Loucy (cell line): ENCODE data around the gene ITGA8.

ENCODE experiments used
- H2AFZ ChIP-seq: fragments of 200-600 bp; sonication (generic); 2 replicates; pipeline ENCODE4 v1.6.0; 2016; ENCODE audit warnings: antibody characterized with exemption, mild to moderate bottlenecking, low read length, moderate library complexity
- H3F3A ChIP-seq: fragments of 200-600 bp; 2 replicates; pipeline ENCODE4 v1.6.0; 2016; ENCODE audit warnings: antibody characterized with exemption, low read depth, mild to moderate bottlenecking
- H3K27me3 ChIP-seq: fragments of 200-600 bp; sonication (generic); 2 replicates; pipeline ENCODE4 v1.6.1; 2014; ENCODE audit warnings: low read length, mild to moderate bottlenecking; ENCODE audit not compliant: insufficient read depth, poor library complexity, severe bottlenecking
- H3K36me3 ChIP-seq: fragments of 200-600 bp; sonication (generic); 2 replicates; pipeline ENCODE4 v1.6.1; 2016; ENCODE audit warnings: low read length; ENCODE audit not compliant: insufficient read depth
- H3K4me1 ChIP-seq: fragments of 200-600 bp; sonication (generic); 2 replicates; pipeline ENCODE4 v1.5.1; 2014; ENCODE audit warnings: low read length, mild to moderate bottlenecking; ENCODE audit not compliant: insufficient read depth, poor library complexity, severe bottlenecking
- H3K4me2 ChIP-seq: fragments of 200-600 bp; sonication (generic); 2 replicates; pipeline ENCODE4 v1.6.0; 2014; ENCODE audit warnings: antibody characterized with exemption, low read length, low read depth, mild to moderate bottlenecking; ENCODE audit not compliant: poor library complexity, severe bottlenecking
- H3K4me3 ChIP-seq: fragments of 200-600 bp; sonication (generic); 2 replicates; pipeline ENCODE4 v1.5.1; 2014; ENCODE audit warnings: low read length, mild to moderate bottlenecking, mixed read lengths; ENCODE audit not compliant: poor library complexity, severe bottlenecking
- H3K79me2 ChIP-seq: fragments of 200-600 bp; sonication (generic); 2 replicates; pipeline ENCODE4 v1.6.1; 2014; ENCODE audit warnings: low read length; ENCODE audit not compliant: insufficient read depth
- H3K9ac ChIP-seq: fragments of 200-600 bp; sonication (generic); 2 replicates; pipeline ENCODE4 v1.6.0; 2014; ENCODE audit warnings: mild to moderate bottlenecking, low read depth, low read length, moderate library complexity; ENCODE audit not compliant: poor library complexity, severe bottlenecking
- H3K9me2 ChIP-seq: fragments of 200-600 bp; sonication (generic); replicated peaks from 2 replicates; pipeline ENCODE4 v1.6.1; 2016; ENCODE audit warnings: low read depth, low read length, mixed read lengths
- H3K9me3 ChIP-seq: fragments of 200-600 bp; sonication (generic); 2 replicates; pipeline ENCODE4 v1.6.1; 2014; ENCODE audit warnings: mild to moderate bottlenecking, antibody characterized with exemption, low read length, low read depth; ENCODE audit not compliant: insufficient read depth
- H4K20me1 ChIP-seq: fragments of 200-600 bp; sonication (generic); 2 replicates; pipeline ENCODE4 v1.6.0; 2014; ENCODE audit warnings: antibody characterized with exemption, low read length, mild to moderate bottlenecking; ENCODE audit not compliant: insufficient read depth, poor library complexity, severe bottlenecking
- EZH2phosphoT487 ChIP-seq: fragments of 200-600 bp; IDR thresholded peaks from 2 replicates; pipeline ENCODE4 v1.6.1; 2018; ENCODE audit warnings: antibody characterized with exemption, mild to moderate bottlenecking, moderate library complexity, borderline replicate concordance
- TF ChIP-seq, protein P1 (sequence below): fragments of 200-600 bp; sonication (generic); conservative IDR thresholded peaks from 2 replicates; pipeline ENCODE4 v1.5.1; 2014; ENCODE audit warnings: mild to moderate bottlenecking, antibody characterized with exemption, low read length

The ITGA8 gene

DNA sequence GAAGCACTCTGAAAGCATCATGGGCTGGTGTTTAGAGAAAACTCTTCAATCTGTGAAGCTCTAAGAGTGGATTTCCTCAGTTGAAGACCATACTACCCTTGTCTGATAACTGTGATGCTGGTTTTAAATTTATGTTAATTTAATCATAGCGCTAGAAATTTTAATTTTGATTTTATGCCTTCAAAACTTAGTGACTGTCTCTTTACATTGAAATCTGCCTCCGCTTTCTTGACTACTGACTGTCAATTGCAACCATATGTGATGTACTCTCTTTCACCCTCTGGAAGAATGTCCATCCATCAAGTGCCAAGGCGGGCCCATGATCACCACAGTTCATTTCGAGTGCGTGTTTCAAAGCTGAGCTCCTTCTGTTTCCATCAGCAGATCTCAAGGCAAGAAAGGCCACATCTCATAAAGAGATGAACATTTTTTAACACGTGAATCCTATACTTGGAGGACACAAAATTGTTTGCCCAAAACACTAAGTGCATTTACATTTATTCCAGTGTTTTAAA, 147.1 kb downstream of the ITGA8 start:
- H3K79me2 ChIP-seq = no peaks in the 10 kb centered on the region
- no peak overlapping the region for H3K4me2 ChIP-seq
- H3K4me3 ChIP-seq = no peak overlapping the region
- H3K9me2 ChIP-seq = no peaks in the 10 kb centered on the region
- no peak overlapping the region for H2AFZ ChIP-seq
- H3K36me3 ChIP-seq = no peaks in the 10 kb centered on the region
- H4K20me1 ChIP-seq = no peaks in the 10 kb centered on the region
- H3K9me3 ChIP-seq = no peaks in the 10 kb centered on the region
- no peaks in the 10 kb centered on the region for H3F3A ChIP-seq
- H3K4me1 ChIP-seq = no peaks in the 10 kb centered on the region
- no peak overlapping the region for H3K9ac ChIP-seq
- TF ChIP-seq, protein P1, sequence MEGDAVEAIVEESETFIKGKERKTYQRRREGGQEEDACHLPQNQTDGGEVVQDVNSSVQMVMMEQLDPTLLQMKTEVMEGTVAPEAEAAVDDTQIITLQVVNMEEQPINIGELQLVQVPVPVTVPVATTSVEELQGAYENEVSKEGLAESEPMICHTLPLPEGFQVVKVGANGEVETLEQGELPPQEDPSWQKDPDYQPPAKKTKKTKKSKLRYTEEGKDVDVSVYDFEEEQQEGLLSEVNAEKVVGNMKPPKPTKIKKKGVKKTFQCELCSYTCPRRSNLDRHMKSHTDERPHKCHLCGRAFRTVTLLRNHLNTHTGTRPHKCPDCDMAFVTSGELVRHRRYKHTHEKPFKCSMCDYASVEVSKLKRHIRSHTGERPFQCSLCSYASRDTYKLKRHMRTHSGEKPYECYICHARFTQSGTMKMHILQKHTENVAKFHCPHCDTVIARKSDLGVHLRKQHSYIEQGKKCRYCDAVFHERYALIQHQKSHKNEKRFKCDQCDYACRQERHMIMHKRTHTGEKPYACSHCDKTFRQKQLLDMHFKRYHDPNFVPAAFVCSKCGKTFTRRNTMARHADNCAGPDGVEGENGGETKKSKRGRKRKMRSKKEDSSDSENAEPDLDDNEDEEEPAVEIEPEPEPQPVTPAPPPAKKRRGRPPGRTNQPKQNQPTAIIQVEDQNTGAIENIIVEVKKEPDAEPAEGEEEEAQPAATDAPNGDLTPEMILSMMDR = no peak
- no peak for TF ChIP-seq EZH2phosphoT487
- no peaks in the 10 kb centered on the region for H3K27me3 ChIP-seq

DNA sequence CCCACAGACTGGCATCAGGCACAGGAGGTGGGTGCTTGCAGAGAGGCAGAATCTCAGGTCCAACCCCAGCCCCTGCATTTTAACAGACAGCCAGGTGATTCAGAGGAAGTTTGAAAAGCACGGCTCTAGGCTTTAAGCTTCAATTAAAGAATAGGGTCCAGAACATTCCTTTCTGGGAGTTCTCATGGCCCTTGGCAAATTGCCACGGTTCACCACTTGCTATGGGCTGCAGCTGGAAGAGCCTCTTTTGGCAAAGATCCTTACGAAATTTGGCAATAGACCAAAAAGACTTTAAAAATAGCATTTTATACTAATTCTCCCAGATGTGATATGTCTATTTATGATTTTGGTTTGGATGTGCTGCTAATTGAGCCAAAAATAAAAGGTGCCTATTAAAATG, 148.1 kb downstream of the ITGA8 start:
- Histone ChIP-seq H3K27me3 (no peaks in the 10 kb centered on the region), H3K4me2 (no peak overlapping the region), H3K4me1 (no peaks in the 10 kb centered on the region), H2AFZ (no peak overlapping the region), H3K9ac (no peak overlapping the region), H3K9me3 (no peaks in the 10 kb centered on the region), H3K79me2 (no peaks in the 10 kb centered on the region), H4K20me1 (no peaks in the 10 kb centered on the region), H3K9me2 (no peaks in the 10 kb centered on the region), H3K4me3 (no peak overlapping the region), H3K36me3 (no peaks in the 10 kb centered on the region), H3F3A (no peaks in the 10 kb centered on the region)
- TF ChIP-seq, protein P1 = no peak
- no peak for TF ChIP-seq EZH2phosphoT487

DNA sequence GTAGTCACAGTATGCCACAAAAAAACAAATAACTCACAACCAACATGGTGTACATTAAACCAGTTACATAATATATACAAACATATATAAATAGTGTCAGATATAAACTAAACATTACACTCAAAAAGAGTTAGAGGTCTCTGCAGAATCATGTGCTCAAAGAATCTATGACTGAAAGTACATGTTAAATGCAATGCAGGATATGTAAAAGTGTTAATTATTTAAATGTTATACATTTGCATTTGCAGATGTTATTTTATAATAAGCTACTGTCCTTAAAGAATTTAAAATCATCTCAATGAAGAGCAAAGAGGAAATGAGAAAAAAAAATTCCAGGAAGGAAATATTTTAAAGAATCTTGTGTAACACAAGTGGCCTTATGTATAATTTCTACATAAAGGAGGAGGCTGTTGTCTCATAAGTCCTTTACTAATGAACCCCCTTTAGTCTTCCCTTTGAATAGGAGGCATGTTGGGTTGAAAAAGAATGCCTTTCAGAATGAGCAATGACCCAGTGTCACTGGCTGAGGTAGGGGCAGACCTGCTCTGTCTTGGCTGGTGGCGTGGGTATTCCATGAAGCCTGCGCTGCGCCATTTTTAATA, 148.9 kb downstream of the ITGA8 start:
- H2AFZ ChIP-seq = no peak overlapping the region
- no peaks in the 10 kb centered on the region for H4K20me1 ChIP-seq
- H3K9me3 ChIP-seq = no peaks in the 10 kb centered on the region
- H3K4me3 ChIP-seq = no peak overlapping the region
- no peaks in the 10 kb centered on the region for H3F3A ChIP-seq
- no peaks in the 10 kb centered on the region for H3K9me2 ChIP-seq
- no peak overlapping the region for H3K9ac ChIP-seq
- TF ChIP-seq EZH2phosphoT487 = no peak
- TF ChIP-seq, protein P1 = no peak
- H3K36me3 ChIP-seq = no peaks in the 10 kb centered on the region
- no peak overlapping the region for H3K4me2 ChIP-seq
- no peaks in the 10 kb centered on the region for H3K4me1 ChIP-seq
- H3K27me3 ChIP-seq = no peaks in the 10 kb centered on the region
- no peaks in the 10 kb centered on the region for H3K79me2 ChIP-seq
